Right lobe of liver (tissue), 6 donors: ENCODE data around the gene PCGF6. TPM values are rescaled to one million over a fixed set of nuclear protein-coding genes. Genes with fewer than 3 reads are reported as not detected.

ENCODE experiments used
- ATAC-seq, 4 donors: fragments of 200-7000 bp; cut with Tn5 transposase; one replicate each; pipeline ENCODE4 v1.9.1; 2020; ENCODE audit warnings: mild to moderate bottlenecking in 4 of 4, moderate library complexity in 4 of 4
- DNase-seq, 3 donors: peaks; one replicate each; pipeline ENCODE4 v3.0.0-alpha.2; 2020
- H3K27ac ChIP-seq, 3 donors: fragments of 200-600 bp; one replicate each; pipeline ENCODE4 v1.8.0; 2022
- H3K27me3 ChIP-seq, 2 donors: fragments of 200-600 bp; one replicate each; pipeline ENCODE4 v1.8.0; 2022
- H3K36me3 ChIP-seq, 4 donors: fragments of 200-600 bp; sonication (generic) in 1 of 4; one replicate each; pipeline versions ENCODE4 v1.5.1 to v1.8.0; 2017 to 2022; ENCODE audit warnings: control low read depth in 1 of 4
- H3K4me1 ChIP-seq, 4 donors: fragments of 200-600 bp; sonication (generic) in 1 of 4; one replicate each; pipeline versions ENCODE4 v1.5.1 to v1.8.0; 2017 to 2022; ENCODE audit warnings: control low read depth in 1 of 4
- H3K4me3 ChIP-seq, 3 donors: fragments of 200-600 bp; one replicate each; pipeline ENCODE4 v1.8.0; 2022
- H3K9me3 ChIP-seq, 4 donors: fragments of 200-600 bp; sonication (generic) in 1 of 4; one replicate each; pipeline versions ENCODE4 v1.5.1 to v1.8.0; 2017 to 2022; ENCODE audit warnings: control low read depth in 1 of 4
- POLR2A ChIP-seq: fragments of 450-650 bp; IDR thresholded peaks from one replicate; pipeline ENCODE4 v1.6.1; 2017; ENCODE audit warnings: antibody characterized with exemption, mild to moderate bottlenecking
- WGBS: methylation state at CpG from one replicate; pipeline ENCODE4 v1.1.6; 2018; ENCODE audit warnings: low coverage, low lambda C conversion rate; ENCODE audit not compliant: insufficient coverage; ENCODE audit errors: missing lambda C conversion rate; 5-methylcytosine and 5-hydroxymethylcytosine counted together
- intact Hi-C, 2 donors: fragments of 100-400 bp; cut with DNase I; formaldehyde crosslinking; loops; one replicate each; pipeline versions ENCODE4 v1.11.2 to v1.14.1; 2022
- total RNA-seq, 6 experiments: library from RNA; depleted of rRNA in 2 of 6; stranded (reverse); fragments of >200 nt in 2 of 6; fragmentation: NEBNext Ultra II Directional in 3 of 6; extraction: Animal tissue kit (Norgen Biotek cat#: 25700) in 3 of 6; gene quantifications; one replicate each; pipeline versions ENCODE4 v1.1.0 to v1.2.4, GENCODE V29; 2016 to 2023
- TF ChIP-seq, protein P1 (sequence below), 4 donors: fragments of 200-600 bp in 3 of 4; fragments of 450-650 bp in 1 of 4; IDR thresholded peaks; one replicate each; pipeline versions ENCODE4 v1.5.1 to v1.8.0; 2016 to 2022; ENCODE audit warnings: antibody characterized with exemption in 4 of 4, mild to moderate bottlenecking in 2 of 4
- donor health status: DM: no; HTN: yes; CAD: no.
- donor health status: DM: no; HTN: no; CAD: no.
- donor health status: DM: no; HTN: no; CAD: no.
- donor health status: DM: no; HTN: yes; CAD: no.
- donor health status: DM: no; HTN: yes; CAD: no.

The PCGF6 gene
- total RNA-seq, 6 experiments from 2014 or later = 4.7 to 8.5 (median 6.0) TPM

DNA sequence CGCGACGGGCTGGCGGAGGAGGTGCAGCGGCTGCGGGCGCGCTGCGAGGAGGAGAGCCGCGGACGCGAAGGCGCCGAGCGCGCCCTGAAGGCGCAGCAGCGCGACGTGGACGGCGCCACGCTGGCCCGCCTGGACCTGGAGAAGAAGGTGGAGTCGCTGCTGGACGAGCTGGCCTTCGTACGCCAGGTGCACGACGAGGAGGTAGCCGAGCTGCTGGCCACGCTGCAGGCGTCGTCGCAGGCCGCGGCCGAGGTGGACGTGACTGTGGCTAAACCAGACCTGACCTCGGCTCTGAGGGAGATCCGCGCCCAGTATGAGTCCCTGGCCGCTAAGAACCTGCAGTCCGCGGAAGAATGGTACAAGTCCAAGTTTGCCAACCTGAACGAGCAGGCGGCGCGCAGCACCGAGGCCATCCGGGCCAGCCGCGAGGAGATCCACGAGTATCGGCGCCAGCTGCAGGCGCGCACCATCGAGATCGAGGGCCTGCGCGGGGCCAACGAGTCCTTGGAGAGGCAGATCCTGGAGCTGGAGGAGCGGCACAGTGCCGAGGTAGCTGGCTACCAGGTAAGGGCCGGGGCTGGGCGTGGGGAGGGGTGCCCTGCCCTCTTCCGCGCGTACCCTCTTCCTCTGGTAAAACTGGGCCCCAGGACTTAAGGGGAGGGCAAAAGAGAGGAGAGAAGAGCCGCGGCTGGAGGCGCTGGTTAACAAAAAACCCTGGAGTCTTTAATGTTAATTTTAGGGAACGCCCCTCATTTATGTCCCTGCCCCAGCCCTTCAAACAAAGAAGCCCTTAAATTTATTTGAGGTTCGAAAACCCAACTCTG, 73.0 kb downstream of the PCGF6 start:
- Histone ChIP-seq H3K27me3 (peaks cover 0 to 11% of the 10 kb centered on the region in 2 donors), H3K4me1 (peaks cover 0 to 6% (median 0%) of the 10 kb centered on the region in 4 donors), H3K4me3 (no peak overlapping the region), H3K27ac (no peak overlapping the region), H3K9me3 (no peaks in the 10 kb centered on the region), H3K36me3 (no peaks in the 10 kb centered on the region)
- no peak for ATAC-seq
- TF ChIP-seq, protein P1, sequence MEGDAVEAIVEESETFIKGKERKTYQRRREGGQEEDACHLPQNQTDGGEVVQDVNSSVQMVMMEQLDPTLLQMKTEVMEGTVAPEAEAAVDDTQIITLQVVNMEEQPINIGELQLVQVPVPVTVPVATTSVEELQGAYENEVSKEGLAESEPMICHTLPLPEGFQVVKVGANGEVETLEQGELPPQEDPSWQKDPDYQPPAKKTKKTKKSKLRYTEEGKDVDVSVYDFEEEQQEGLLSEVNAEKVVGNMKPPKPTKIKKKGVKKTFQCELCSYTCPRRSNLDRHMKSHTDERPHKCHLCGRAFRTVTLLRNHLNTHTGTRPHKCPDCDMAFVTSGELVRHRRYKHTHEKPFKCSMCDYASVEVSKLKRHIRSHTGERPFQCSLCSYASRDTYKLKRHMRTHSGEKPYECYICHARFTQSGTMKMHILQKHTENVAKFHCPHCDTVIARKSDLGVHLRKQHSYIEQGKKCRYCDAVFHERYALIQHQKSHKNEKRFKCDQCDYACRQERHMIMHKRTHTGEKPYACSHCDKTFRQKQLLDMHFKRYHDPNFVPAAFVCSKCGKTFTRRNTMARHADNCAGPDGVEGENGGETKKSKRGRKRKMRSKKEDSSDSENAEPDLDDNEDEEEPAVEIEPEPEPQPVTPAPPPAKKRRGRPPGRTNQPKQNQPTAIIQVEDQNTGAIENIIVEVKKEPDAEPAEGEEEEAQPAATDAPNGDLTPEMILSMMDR (IDR thresholded peaks at IDR 0.05) = no peak
- TF ChIP-seq POLR2A = no peak
- WGBS = 17% methylated on average over 13 of the region's 76 CpGs
- no peak for DNase-seq
- intact Hi-C loops = no loop called here

DNA sequence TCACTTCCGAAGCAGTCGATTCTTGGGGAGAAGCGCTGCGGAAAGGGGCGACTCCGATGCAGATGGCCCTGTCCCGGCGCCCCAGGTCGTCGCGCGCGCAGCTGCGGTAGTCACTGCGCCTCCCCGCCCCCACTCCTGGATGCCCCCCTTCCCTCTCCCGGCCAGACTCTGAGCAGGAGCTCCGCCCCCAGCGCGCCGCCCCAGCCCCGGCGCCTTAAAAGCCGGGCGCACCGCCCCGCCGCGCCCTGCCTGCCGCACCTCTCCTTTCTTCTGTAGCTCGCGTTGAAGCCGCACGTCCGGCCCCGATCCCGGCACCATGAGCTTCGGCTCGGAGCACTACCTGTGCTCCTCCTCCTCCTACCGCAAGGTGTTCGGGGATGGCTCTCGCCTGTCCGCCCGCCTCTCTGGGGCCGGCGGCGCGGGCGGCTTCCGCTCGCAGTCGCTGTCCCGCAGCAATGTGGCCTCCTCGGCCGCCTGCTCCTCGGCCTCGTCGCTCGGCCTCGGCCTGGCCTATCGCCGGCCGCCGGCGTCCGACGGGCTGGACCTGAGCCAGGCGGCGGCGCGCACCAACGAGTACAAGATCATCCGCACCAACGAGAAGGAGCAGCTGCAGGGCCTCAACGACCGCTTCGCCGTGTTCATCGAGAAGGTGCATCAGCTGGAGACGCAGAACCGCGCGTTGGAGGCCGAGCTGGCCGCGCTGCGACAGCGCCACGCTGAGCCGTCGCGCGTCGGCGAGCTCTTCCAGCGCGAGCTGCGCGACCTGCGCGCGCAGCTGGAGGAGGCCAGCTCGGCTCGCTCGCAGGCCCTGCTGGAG, 73.8 kb downstream of the PCGF6 start, which contains the start of gene INA:
Gene INA (plus strand): TSS at position 243 of the 817 bp plus-strand sequence. CDS start 74 bp downstream, at position 317.
- Histone ChIP-seq H3K36me3 (no peaks in the 10 kb centered on the region), H3K9me3 (no peaks in the 10 kb centered on the region), H3K4me1 (peaks cover 0 to 6% (median 0%) of the 10 kb centered on the region in 4 donors), H3K27me3 (peaks cover 0 to 11% of the 10 kb centered on the region in 2 donors), H3K27ac (no peak within 1 kb of the TSS), H3K4me3 (no peak within 1 kb of the TSS)
- intact Hi-C loops = no loop called here
- TF ChIP-seq, protein P1 (IDR thresholded peaks at IDR 0.05) = no peak
- TF ChIP-seq POLR2A = no peak
- WGBS = 0% methylated on average over 5 of the region's 105 CpGs
- DNase-seq = no peak
- ATAC-seq = no peak

DNA sequence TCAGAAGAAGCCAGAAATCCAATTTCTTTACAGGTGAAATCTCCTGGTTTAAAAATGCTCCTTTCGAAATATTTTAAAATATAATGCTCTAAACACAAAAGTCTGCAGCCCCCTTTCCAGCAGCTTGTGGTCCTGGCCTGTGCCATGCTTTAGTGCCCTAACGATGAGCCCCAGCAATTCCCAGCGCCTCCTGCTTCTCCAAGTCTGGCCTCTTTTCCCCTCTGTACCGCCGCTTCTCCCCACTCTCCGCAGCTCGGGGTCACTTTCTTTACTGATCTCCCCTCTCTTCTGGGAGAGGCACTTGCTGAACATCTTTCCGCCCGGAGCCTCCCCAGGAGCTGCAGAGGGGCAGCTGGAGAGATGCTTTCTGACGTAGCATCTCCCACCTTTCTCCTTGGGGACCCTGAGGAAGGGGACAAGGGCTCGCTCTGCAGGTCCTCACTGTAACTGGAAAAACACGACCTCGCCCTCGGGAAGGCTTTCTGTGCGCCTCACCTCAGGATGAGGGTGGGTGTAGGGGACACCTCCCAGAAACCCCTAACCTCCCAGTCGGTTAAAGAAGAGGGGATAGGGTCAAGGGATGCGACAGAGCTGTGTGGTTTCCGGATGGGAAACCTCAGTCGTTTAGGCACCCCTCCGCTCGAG, 74.6 kb downstream of the PCGF6 start:
- Histone ChIP-seq H3K27me3 (peaks cover 0 to 11% of the 10 kb centered on the region in 2 donors), H3K36me3 (no peaks in the 10 kb centered on the region), H3K4me1 (peaks cover 0 to 6% (median 0%) of the 10 kb centered on the region in 4 donors), H3K9me3 (no peaks in the 10 kb centered on the region), H3K27ac (no peak overlapping the region), H3K4me3 (no peak overlapping the region)
- intact Hi-C loops = no loop called here
- DNase-seq (no peak), ATAC-seq (no peak)
- 13% methylated on average over 14 of the region's 21 CpGs for WGBS
- no peak for TF ChIP-seq POLR2A
- TF ChIP-seq, protein P1 (IDR thresholded peaks at IDR 0.05) = no peak

DNA sequence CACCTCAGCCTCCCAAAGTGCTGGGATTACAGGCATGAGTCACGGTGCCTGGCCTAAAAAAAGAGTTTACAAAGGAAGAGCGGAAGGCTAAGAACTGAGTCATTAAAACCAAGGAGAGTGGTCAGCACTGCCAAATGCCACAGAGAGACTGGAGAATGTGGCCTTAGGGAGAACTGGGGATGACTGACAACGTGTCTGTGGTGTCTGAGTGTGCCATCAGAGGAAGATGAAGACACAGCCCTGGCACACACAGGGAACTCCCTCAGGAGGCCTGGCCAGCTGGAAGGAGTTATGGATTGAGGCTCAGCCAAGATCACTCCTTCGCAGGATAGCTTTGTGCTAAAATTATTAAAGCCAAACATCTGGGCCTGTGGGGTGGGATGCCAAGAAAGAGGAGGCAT, 77.9 kb downstream of the PCGF6 start:
- intact Hi-C loops = no loop called here
- DNase-seq (no peak), ATAC-seq (no peak)
- Histone ChIP-seq H3K4me3 (no peak overlapping the region), H3K9me3 (no peaks in the 10 kb centered on the region), H3K27ac (no peak overlapping the region), H3K4me1 (peaks cover 0 to 6% (median 0%) of the 10 kb centered on the region in 4 donors), H3K27me3 (peaks cover 0 to 8% of the 10 kb centered on the region in 2 donors), H3K36me3 (no peaks in the 10 kb centered on the region)
- 46% methylated on average over 4 of the region's 4 CpGs for WGBS
- no peak for TF ChIP-seq POLR2A
- TF ChIP-seq, protein P1 (IDR thresholded peaks at IDR 0.05) = no peak
